WI38 (cell line): Measurements from ENCODE around the gene CLSTN3.

Source experiments
- H3K4me3 ChIP-seq: 2 replicates; pipeline ENCODE4 v1.5.1; 2011; ENCODE audit warnings: low read depth, mild to moderate bottlenecking, control low read depth, low read length
- TF ChIP-seq, protein P1 (sequence below): IDR thresholded peaks from 2 replicates; pipeline ENCODE4 v1.5.1; 2012; ENCODE audit warnings: low read depth, mild to moderate bottlenecking, control low read depth, low read length

The CLSTN3 gene

DNA sequence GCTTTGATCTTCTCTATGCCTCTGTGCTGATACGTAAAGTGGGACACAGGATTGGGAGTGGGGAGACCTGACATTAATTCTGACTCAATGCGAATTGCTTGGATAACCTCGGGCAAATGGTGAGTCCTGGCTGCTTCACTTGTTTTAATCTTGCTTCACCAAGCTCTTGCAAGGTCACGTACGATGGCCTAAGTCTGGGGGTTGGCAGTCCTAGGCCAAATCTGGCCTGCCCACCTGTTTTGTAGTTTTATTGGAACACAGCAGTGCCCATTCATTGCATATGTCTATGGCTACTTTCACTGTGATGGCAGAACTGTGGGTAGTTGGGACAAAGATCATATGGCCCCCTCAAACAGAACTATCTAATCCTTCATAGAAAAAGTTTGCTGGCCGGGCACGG lies 13.4 kb downstream of the CLSTN3 start:
- no peak overlapping the region for H3K4me3 ChIP-seq

DNA sequence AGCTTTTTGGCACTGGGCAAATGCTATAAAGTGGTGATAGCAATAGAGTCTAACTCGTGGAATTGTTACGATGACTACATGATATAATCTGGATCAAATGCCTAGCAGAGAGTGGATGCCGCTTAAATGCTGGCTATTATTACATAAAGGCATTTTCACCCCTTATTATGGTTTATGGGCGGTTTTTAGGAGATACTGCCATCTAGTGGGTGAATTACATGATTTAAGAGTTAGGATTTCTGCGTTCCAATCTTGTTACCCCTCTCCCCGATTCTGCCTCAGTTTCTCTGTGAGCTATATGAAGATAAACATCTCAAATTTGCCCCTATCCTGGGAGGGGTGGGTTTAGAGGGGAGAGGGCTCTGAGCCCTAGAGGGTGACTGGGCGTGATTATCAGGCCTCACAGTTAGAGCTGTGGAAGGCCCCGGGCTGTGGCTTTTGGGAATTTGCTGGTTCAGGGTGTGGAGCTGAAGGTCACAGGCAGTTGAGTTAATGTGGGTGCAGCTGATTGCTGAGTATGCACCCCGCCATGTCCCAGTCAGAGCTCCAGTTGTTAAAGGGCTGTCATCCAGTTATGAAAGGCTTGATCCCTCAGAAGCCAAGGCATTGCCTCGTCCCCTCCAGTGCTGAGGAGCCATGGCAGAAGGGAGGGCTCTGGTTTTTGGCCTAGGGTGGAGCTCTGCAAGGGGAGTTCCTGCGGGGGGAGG lies 14.4 kb downstream of the CLSTN3 start:
- H3K4me3 ChIP-seq: no peak overlapping the region
- TF ChIP-seq, protein P1, sequence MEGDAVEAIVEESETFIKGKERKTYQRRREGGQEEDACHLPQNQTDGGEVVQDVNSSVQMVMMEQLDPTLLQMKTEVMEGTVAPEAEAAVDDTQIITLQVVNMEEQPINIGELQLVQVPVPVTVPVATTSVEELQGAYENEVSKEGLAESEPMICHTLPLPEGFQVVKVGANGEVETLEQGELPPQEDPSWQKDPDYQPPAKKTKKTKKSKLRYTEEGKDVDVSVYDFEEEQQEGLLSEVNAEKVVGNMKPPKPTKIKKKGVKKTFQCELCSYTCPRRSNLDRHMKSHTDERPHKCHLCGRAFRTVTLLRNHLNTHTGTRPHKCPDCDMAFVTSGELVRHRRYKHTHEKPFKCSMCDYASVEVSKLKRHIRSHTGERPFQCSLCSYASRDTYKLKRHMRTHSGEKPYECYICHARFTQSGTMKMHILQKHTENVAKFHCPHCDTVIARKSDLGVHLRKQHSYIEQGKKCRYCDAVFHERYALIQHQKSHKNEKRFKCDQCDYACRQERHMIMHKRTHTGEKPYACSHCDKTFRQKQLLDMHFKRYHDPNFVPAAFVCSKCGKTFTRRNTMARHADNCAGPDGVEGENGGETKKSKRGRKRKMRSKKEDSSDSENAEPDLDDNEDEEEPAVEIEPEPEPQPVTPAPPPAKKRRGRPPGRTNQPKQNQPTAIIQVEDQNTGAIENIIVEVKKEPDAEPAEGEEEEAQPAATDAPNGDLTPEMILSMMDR: peak; percentile 12

More for the DNA sequence above, 13.4 kb downstream of the CLSTN3 start:
- TF ChIP-seq, protein P1: no peak

DNA sequence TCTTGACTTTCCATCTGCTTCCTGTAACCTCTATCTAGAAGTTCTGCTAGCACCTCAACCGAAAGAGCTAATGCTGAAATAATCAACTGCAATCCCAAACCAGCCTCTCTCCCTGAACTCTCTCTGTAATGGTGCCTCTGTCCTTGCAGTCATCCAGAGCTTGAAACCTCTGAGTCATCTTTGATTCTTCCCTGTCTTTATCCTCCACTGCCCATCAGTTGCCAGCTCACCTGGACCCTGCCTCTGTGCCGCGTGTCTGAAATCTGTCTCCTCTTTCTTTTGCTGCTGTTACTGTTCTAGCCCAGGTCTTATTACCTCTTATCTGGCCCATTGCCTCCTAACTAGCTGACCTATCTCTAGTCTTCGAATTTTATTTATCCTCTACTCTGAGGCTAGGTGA lies 15.5 kb downstream of the CLSTN3 start:
- TF ChIP-seq, protein P1: no peak
- H3K4me3 ChIP-seq: no peak overlapping the region

DNA sequence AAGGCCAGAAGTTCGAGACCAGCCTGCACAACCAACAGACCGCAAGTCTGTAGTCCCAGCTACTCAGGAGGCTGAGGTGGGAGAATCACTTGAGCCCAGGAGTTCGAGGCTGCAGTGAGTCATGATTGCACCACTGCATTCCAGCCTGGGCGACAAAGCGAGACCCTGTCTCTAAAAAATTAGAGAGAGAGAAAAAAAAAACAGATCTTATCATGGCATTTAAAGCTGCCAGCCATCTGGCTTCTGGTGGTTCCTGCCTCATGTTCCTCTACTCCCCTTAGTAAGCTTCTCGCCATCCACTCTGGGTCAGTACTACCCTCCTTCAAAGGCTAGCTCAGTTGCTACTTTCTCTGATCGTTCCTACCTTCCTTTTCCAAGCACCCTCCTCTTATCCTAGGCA lies 16.1 kb downstream of the CLSTN3 start:
- no peak overlapping the region for H3K4me3 ChIP-seq
- TF ChIP-seq, protein P1: no peak

DNA sequence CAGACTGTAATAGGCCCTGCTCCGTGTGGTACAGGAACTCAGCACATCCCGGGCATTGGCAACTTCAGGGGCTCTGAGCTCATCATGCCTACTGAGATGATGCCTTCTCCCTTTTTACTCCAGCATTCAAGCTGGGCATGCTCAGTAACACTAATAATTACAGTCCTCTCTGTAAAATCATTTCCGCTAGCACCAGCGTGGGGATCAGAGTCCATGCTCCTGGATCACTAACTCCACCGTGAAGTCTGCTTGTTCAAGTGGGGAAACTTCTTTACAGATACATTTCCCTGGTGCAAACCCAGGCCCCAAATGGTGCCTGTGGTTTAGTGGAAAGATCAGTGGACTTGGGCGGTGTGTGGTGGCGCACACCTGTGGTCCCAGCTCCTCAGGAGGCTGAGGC lies 16.7 kb downstream of the CLSTN3 start:
- TF ChIP-seq, protein P1: no peak
- no peak overlapping the region for H3K4me3 ChIP-seq

DNA sequence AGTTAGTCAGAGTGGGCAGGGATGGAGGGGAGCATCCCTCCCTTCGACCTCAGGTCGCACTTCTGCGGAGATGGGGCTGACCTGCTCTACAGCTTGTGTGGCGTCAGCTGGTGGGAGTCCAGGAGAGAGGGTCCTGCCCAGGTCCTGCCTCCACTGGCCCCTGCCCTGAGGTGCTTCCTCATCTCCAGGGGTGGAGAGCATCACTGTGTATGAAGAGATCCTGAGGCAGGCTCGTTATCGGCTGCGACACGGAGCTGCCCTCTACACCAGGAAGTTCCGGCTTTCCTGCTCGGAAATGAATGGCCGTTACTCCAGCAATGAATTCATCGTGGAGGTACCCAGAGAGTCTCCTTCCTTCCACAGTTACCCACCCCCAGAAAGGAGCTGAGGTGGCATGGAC lies 20.2 kb downstream of the CLSTN3 start:
- TF ChIP-seq, protein P1: no peak
- H3K4me3 ChIP-seq: no peak overlapping the region

DNA sequence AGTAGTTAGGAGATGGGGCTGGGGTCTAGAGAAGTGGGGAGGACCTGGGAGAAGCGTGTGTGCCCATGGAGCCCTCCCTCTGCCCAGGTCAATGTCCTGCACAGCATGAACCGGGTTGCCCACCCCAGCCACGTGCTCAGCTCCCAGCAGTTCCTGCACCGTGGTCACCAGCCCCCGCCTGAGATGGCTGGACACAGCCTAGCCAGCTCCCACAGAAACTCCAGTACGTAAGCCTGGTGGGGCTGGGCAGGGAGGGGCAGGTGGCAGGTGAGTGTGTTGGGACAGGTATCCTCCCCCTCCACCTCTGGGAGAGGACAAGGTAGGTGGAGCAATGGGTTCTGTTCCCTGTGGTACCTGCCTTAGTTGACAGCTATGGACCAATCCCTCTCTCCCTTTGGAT lies 20.7 kb downstream of the CLSTN3 start:
- no peak overlapping the region for H3K4me3 ChIP-seq
- TF ChIP-seq, protein P1: no peak
